CD14-positive monocyte (primary cell): ENCODE data around the gene ABLIM3. TPM values are rescaled to one million over a fixed set of nuclear protein-coding genes. Genes with fewer than 3 reads are reported as not detected.

ENCODE experiments used
- DNase-seq, 3 donors: peaks; one replicate each; pipeline ENCODE4 v3.0.0-alpha.2; 2011 to 2022
- H2AFZ ChIP-seq: 2 replicates; pipeline ENCODE4 v1.6.0; 2012; ENCODE audit warnings: mild to moderate bottlenecking, low read depth, low read length, inconsistent platforms; ENCODE audit not compliant: insufficient read depth, poor library complexity, severe bottlenecking
- H3K27ac ChIP-seq, 2 donors: 1 replicate in 1 of 2; 2 replicates in 1 of 2; pipeline ENCODE4 v1.5.1; 2012 to 2013; ENCODE audit warnings: low read length in 2 of 2, control low read depth in 1 of 2, inconsistent platforms in 1 of 2, low read depth in 1 of 2, mild to moderate bottlenecking in 1 of 2
- H3K27me3 ChIP-seq, 2 donors: one replicate each; pipeline versions ENCODE4 v1.6.0 to v1.6.1; 2011 to 2013; ENCODE audit warnings: low read length in 2 of 2; ENCODE audit not compliant: control insufficient read depth in 2 of 2, insufficient read depth in 2 of 2
- H3K36me3 ChIP-seq, 2 donors: replicated peaks in 1 of 2; 1 replicate in 1 of 2; 2 replicates in 1 of 2; pipeline versions ENCODE4 v1.5.1 to v1.6.1; 2012 to 2013; ENCODE audit warnings: low read length in 2 of 2, control low read depth in 1 of 2, inconsistent platforms in 1 of 2, mild to moderate bottlenecking in 1 of 2; ENCODE audit not compliant: insufficient read depth in 2 of 2, control insufficient read depth in 1 of 2
- H3K4me1 ChIP-seq, 2 donors: 1 replicate in 1 of 2; 2 replicates in 1 of 2; pipeline versions ENCODE4 v1.5.1 to v1.6.1; 2012 to 2013; ENCODE audit warnings: low read length in 2 of 2, control low read depth in 1 of 2, inconsistent platforms in 1 of 2, mild to moderate bottlenecking in 1 of 2, moderate library complexity in 1 of 2; ENCODE audit not compliant: insufficient read depth in 2 of 2, control insufficient read depth in 1 of 2
- H3K4me2 ChIP-seq: replicated peaks from 2 replicates; pipeline ENCODE3; 2012; ENCODE audit warnings: low read length, moderate library complexity, mild to moderate bottlenecking; ENCODE audit not compliant: poor library complexity, severe bottlenecking; ENCODE audit errors: extremely low read depth
- H3K4me3 ChIP-seq, 3 experiments: fragments of 200-600 bp in 1 of 3; sonication (generic) in 1 of 3; replicated peaks in 1 of 3; 1 replicate in 2 of 3; 2 replicates in 1 of 3; pipeline ENCODE4 v1.5.1; 2011 to 2013; ENCODE audit warnings: low read length in 3 of 3, mild to moderate bottlenecking in 3 of 3, control low read depth in 2 of 3, low read depth in 2 of 3, inconsistent platforms in 1 of 3, moderate library complexity in 1 of 3
- H3K79me2 ChIP-seq: 2 replicates; pipeline ENCODE4 v1.6.0; 2012; ENCODE audit warnings: mild to moderate bottlenecking, control low read depth, inconsistent platforms, low read length, moderate library complexity; ENCODE audit not compliant: insufficient read depth
- H3K9ac ChIP-seq: 2 replicates; pipeline ENCODE4 v1.6.0; 2017; ENCODE audit warnings: low read length, mild to moderate bottlenecking; ENCODE audit not compliant: insufficient read depth, poor library complexity, severe bottlenecking
- H3K9me3 ChIP-seq, 2 donors: replicated peaks in 1 of 2; 1 replicate in 1 of 2; 2 replicates in 1 of 2; pipeline versions ENCODE4 v1.5.1 to v1.6.1; 2012 to 2013; ENCODE audit warnings: low read length in 2 of 2, control low read depth in 1 of 2; ENCODE audit not compliant: control insufficient read depth in 1 of 2, insufficient read depth in 1 of 2
- H4K20me1 ChIP-seq: 2 replicates; pipeline ENCODE4 v1.6.0; 2012; ENCODE audit warnings: mild to moderate bottlenecking, low read length, control low read depth, moderate library complexity; ENCODE audit not compliant: insufficient read depth
- H3K27ac Mint-ChIP-seq, 7 donors: one replicate each; pipeline ENCODE4 v1.8.0; 2020; ENCODE audit warnings: mild to moderate bottlenecking in 7 of 7, mixed read lengths in 7 of 7, moderate library complexity in 6 of 7, inconsistent platforms in 2 of 7
- H3K27me3 Mint-ChIP-seq, 3 donors: one replicate each; pipeline ENCODE4 v1.8.0; 2021 to 2022; ENCODE audit warnings: low read depth in 3 of 3, mild to moderate bottlenecking in 3 of 3, mixed read lengths in 3 of 3, moderate library complexity in 3 of 3, inconsistent platforms in 1 of 3
- H3K36me3 Mint-ChIP-seq, 2 donors: one replicate each; pipeline ENCODE4 v1.8.0; 2020; ENCODE audit warnings: mixed read lengths in 2 of 2, inconsistent platforms in 1 of 2, mild to moderate bottlenecking in 1 of 2
- H3K4me1 Mint-ChIP-seq: one replicate; pipeline ENCODE4 v1.8.0; 2020; ENCODE audit warnings: mild to moderate bottlenecking, mixed read lengths
- H3K4me3 Mint-ChIP-seq, 2 donors: one replicate each; pipeline ENCODE4 v1.8.0; 2020; ENCODE audit warnings: mild to moderate bottlenecking in 2 of 2, mixed read lengths in 2 of 2, moderate library complexity in 1 of 2
- H3K9me3 Mint-ChIP-seq, 7 donors: one replicate each; pipeline ENCODE4 v1.8.0; 2020 to 2022; ENCODE audit warnings: mixed read lengths in 7 of 7, mild to moderate bottlenecking in 6 of 7, moderate library complexity in 6 of 7, inconsistent platforms in 2 of 7
- WGBS: methylation state at CpG from one replicate; pipeline ENCODE4 v1.1.5; 2013; ENCODE audit warnings: missing lambda C conversion rate; ENCODE audit not compliant: insufficient coverage; 5-methylcytosine and 5-hydroxymethylcytosine counted together
- intact Hi-C, 2 donors: fragments of 100-400 bp; cut with micrococcal nuclease; formaldehyde crosslinking; loops; one replicate each; pipeline versions ENCODE4 v1.15.0 to v1.15.1; 2023
- polyA plus RNA-seq, 3 donors: library from polyadenylated mRNA; depleted of rRNA in 1 of 3; unstranded in 2 of 3; stranded (reverse) in 1 of 3; fragments of 300-500 nt in 2 of 3; fragments of >200 nt in 1 of 3; fragmentation: Illumina TruSeq in 2 of 3; gene quantifications; 1 replicate in 2 of 3; 2 replicates in 1 of 3; pipeline ENCODE4 v1.2.3, GENCODE V29; 2012 to 2021
- TF ChIP-seq, protein P1 (sequence below): fragments of 200-600 bp; IDR thresholded peaks from one replicate; pipeline ENCODE4 v1.8.0; 2022; ENCODE audit warnings: antibody characterized with exemption, mild to moderate bottlenecking

ABLIM3 gene
- polyA plus RNA-seq, 3 donors, result 0.22 to 0.74 TPM; not detected in 1

DNA sequence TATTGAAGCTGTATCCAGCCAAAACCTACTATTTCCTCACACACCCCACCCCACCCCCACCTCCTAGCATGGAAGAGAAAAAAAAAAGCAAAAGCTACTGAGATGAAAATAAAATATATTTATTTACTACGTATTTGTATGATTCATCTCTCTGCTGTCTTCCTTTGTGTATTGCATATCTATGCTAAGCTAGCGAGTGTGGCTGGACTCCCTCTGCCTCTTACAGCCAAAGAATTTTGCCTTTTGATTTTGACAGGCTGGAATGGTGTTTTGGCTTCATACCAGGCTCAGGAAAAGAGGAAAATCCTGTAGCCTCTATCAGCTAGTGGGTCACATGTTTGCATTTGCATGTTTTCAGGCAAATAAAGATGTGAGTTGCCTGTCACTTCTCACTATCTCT lies 2.2 kb downstream of the ABLIM3 start:
- H3K27ac ChIP-seq, result no peak overlapping the region
- no peaks in the 10 kb centered on the region for H3K36me3 ChIP-seq
- H3K4me1 Mint-ChIP-seq, result peaks cover 9% of the 10 kb centered on the region
- no peak overlapping the region for H3K4me3 ChIP-seq
- H3K27ac Mint-ChIP-seq, result no peak overlapping the region
- H3K4me1 ChIP-seq, result peaks cover 10 to 14% of the 10 kb centered on the region in 2 donors
- peaks cover 0 to 3% (median 0%) of the 10 kb centered on the region in 7 donors for H3K9me3 Mint-ChIP-seq
- H3K9ac ChIP-seq, result no peak overlapping the region
- H3K27me3 ChIP-seq, result peaks cover 0 to 10% of the 10 kb centered on the region in 2 donors
- H3K9me3 ChIP-seq, result no peaks in the 10 kb centered on the region
- H3K27me3 Mint-ChIP-seq, result peaks cover 7 to 24% (median 9%) of the 10 kb centered on the region in 3 donors
- no peak overlapping the region for H2AFZ ChIP-seq
- no peak overlapping the region for H3K4me3 Mint-ChIP-seq
- H4K20me1 ChIP-seq, result no peaks in the 10 kb centered on the region
- intact Hi-C loops, result loop anchor here in 1 of 2 donors (5.0 kb wide), 1 partner anchor 124 kb away; no protein-coding TSS in a partner anchor
- WGBS, result 100% methylated on average over 1 of the region's 2 CpGs
- H3K36me3 Mint-ChIP-seq, result no peaks in the 10 kb centered on the region
- no peak overlapping the region for H3K4me2 ChIP-seq
- DNase-seq, result no peak
- no peaks in the 10 kb centered on the region for H3K79me2 ChIP-seq
- TF ChIP-seq, protein P1, sequence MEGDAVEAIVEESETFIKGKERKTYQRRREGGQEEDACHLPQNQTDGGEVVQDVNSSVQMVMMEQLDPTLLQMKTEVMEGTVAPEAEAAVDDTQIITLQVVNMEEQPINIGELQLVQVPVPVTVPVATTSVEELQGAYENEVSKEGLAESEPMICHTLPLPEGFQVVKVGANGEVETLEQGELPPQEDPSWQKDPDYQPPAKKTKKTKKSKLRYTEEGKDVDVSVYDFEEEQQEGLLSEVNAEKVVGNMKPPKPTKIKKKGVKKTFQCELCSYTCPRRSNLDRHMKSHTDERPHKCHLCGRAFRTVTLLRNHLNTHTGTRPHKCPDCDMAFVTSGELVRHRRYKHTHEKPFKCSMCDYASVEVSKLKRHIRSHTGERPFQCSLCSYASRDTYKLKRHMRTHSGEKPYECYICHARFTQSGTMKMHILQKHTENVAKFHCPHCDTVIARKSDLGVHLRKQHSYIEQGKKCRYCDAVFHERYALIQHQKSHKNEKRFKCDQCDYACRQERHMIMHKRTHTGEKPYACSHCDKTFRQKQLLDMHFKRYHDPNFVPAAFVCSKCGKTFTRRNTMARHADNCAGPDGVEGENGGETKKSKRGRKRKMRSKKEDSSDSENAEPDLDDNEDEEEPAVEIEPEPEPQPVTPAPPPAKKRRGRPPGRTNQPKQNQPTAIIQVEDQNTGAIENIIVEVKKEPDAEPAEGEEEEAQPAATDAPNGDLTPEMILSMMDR, result no peak

DNA sequence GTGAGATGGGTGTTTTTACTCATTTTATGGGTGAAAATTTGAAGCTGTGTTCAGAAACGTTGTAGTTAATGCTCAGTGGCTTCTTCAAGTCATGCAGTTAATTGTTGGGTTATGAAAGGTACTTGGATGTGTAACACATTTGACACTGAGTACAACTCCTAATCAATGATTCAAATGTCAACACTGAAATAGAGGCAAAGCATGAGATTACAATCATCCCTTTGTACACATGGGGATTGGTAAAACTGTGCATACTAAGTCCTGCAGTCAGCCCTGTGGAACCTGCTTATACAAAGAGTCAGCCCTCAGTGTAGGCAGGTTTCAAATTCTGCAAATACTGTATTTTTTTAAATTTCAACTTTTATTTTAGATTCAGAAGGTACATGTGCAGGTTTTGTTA lies 3.3 kb downstream of the ABLIM3 start:
- TF ChIP-seq, protein P1, result no peak
- Histone ChIP-seq H3K9ac (no peak overlapping the region), H3K4me1 (peaks cover 10 to 15% of the 10 kb centered on the region in 2 donors), H4K20me1 (no peaks in the 10 kb centered on the region), H3K27me3 (peaks cover 0 to 10% of the 10 kb centered on the region in 2 donors), H3K79me2 (no peaks in the 10 kb centered on the region), H3K27ac (no peak overlapping the region), H3K9me3 (no peaks in the 10 kb centered on the region), H2AFZ (no peak overlapping the region), H3K4me3 (no peak overlapping the region), H3K4me2 (no peak overlapping the region), H3K36me3 (no peaks in the 10 kb centered on the region)
- Mint-ChIP-seq H3K4me1 (peaks cover 9% of the 10 kb centered on the region), H3K9me3 (peaks cover 0 to 3% (median 0%) of the 10 kb centered on the region in 7 donors), H3K36me3 (no peaks in the 10 kb centered on the region), H3K27me3 (peaks cover 7 to 24% (median 8%) of the 10 kb centered on the region in 3 donors), H3K4me3 (no peak overlapping the region), H3K27ac (no peak overlapping the region)
- intact Hi-C loops, result loop anchor here in 1 of 2 donors (5.0 kb wide), 1 partner anchor 123 kb away; no protein-coding TSS in a partner anchor
- no CpG with 5 or more reads among the region's 1 CpG for WGBS
- no peak for DNase-seq
